Measurements from ENCODE around the gene TMCO6.

- no peak for TF ChIP-seq CTCF (IDR thresholded peaks at IDR 0.05)
- TF ChIP-seq ZFX (IDR thresholded peaks at IDR 0.05; ENCODE audit: borderline replicate concordance), result no peak
Observed at GRCh38 chr5:140647042-140647419, 7.8 kb downstream of the TMCO6 start.
